Activated CD4-positive, CD25-positive, alpha-beta regulatory T cell treated with anti-CD3 and anti-CD28 coated beads, Interleukin-2, amount 50 U/mL, for 72 hours (primary cell): ENCODE data around the gene HTRA1.

Experiments
- DNase-seq: peaks from one replicate; pipeline ENCODE4 v3.0.0; 2021

HTRA1 gene

GRCh38 chr10:122497241-122497640 lies 35.9 kb downstream of the HTRA1 start:
- DNase-seq: no peak

GRCh38 chr10:122498521-122498920 lies 37.2 kb downstream of the HTRA1 start:
- no peak for DNase-seq

- no peak for DNase-seq
These were observed 37.7 kb downstream of the HTRA1 start for GRCh38 chr10:122499012-122499411.

- DNase-seq: no peak
These were observed 38.2 kb downstream of the HTRA1 start for GRCh38 chr10:122499491-122499941.

GRCh38 chr10:122500194-122500593 lies 38.8 kb downstream of the HTRA1 start:
- DNase-seq: no peak

GRCh38 chr10:122500726-122501125 lies 39.4 kb downstream of the HTRA1 start:
- no peak for DNase-seq

- no peak for DNase-seq
These were observed 41.7 kb downstream of the HTRA1 start for GRCh38 chr10:122503012-122503411.

GRCh38 chr10:122503886-122504609 lies 42.7 kb downstream of the HTRA1 start:
- DNase-seq: no peak

- DNase-seq: no peak
These were observed 43.2 kb downstream of the HTRA1 start for GRCh38 chr10:122504610-122504950.

GRCh38 chr10:122505011-122505410 lies 43.7 kb downstream of the HTRA1 start:
- DNase-seq: no peak

- no peak for DNase-seq
These were observed 44.7 kb downstream of the HTRA1 start for GRCh38 chr10:122505885-122506645.

GRCh38 chr10:122507616-122508015 lies 46.3 kb downstream of the HTRA1 start:
- DNase-seq: no peak

- no peak for DNase-seq
These were observed 46.7 kb downstream of the HTRA1 start for GRCh38 chr10:122508021-122508420.

GRCh38 chr10:122509323-122509722 lies 48.0 kb downstream of the HTRA1 start:
- no peak for DNase-seq

GRCh38 chr10:122510326-122510725 lies 49.0 kb downstream of the HTRA1 start:
- no peak for DNase-seq

- no peak for DNase-seq
These were observed 49.4 kb downstream of the HTRA1 start for GRCh38 chr10:122510736-122511135.

- no peak for DNase-seq
These were observed 51.7 kb downstream of the HTRA1 start for GRCh38 chr10:122513053-122513452.

GRCh38 chr10:122514045-122514840 lies 52.9 kb downstream of the HTRA1 start:
- DNase-seq: no peak

- DNase-seq: no peak
These were observed 53.7 kb downstream of the HTRA1 start for GRCh38 chr10:122515022-122515424.

- peak; percentile 44 for DNase-seq
These were observed 54.4 kb downstream of the HTRA1 start for GRCh38 chr10:122515588-122516231.

GRCh38 chr10:122516734-122517133 lies 55.4 kb downstream of the HTRA1 start:
- no peak for DNase-seq

GRCh38 chr10:122519144-122519543 lies 57.8 kb downstream of the HTRA1 start:
- DNase-seq: no peak

GRCh38 chr10:122519873-122520272 lies 58.5 kb downstream of the HTRA1 start:
- DNase-seq: no peak
